HepG2 (cell line): ENCODE results near the gene CCDC57. TPM values are rescaled to one million over a fixed set of nuclear protein-coding genes. Genes with fewer than 3 reads are reported as not detected.
A peak's percentile ranks its signal among the peaks of the same experiment; 100 is the strongest.

Experiments used
- ARNTL ChIP-seq: sonication (generic); formaldehyde crosslinking; IDR thresholded peaks from 2 replicates; pipeline ENCODE4 v1.4.0; 2020; ENCODE audit warnings: mild to moderate bottlenecking, missing genetic modification reagents
- BORCS8-MEF2B ChIP-seq: sonication (generic); formaldehyde crosslinking; IDR thresholded peaks from 2 replicates; pipeline ENCODE4 v1.8.0; 2022; ENCODE audit warnings: mild to moderate bottlenecking, missing genetic modification reagents
- ESRRA ChIP-seq: sonication (generic); formaldehyde crosslinking; IDR thresholded peaks from 2 replicates; pipeline ENCODE4 v1.5.1; 2020; ENCODE audit warnings: mild to moderate bottlenecking, low read depth, missing genetic modification reagents
- HNRNPLL ChIP-seq: fragments of 200-400 bp; formaldehyde crosslinking; IDR thresholded peaks from 2 replicates; pipeline ENCODE4 v1.6.1; 2017; ENCODE audit warnings: mild to moderate bottlenecking, low read depth, low read length; ENCODE audit not compliant: poor library complexity, severe bottlenecking
- HOMEZ ChIP-seq: IDR thresholded peaks from 2 replicates; pipeline ENCODE4 v1.6.1; 2016; ENCODE audit warnings: low read depth
- JUN ChIP-seq: sonication (generic); formaldehyde crosslinking; IDR thresholded peaks from 2 replicates; pipeline ENCODE4 v1.4.0; 2020; ENCODE audit warnings: mild to moderate bottlenecking, missing genetic modification reagents
- KDM2A ChIP-seq: sonication (generic); formaldehyde crosslinking; IDR thresholded peaks from 2 replicates; pipeline ENCODE4 v1.4.0; 2020; ENCODE audit warnings: low read depth, missing genetic modification reagents, borderline replicate concordance
- MIER3 ChIP-seq: IDR thresholded peaks from 2 replicates; pipeline ENCODE4 v1.6.1; 2016; ENCODE audit warnings: missing compliant biosample characterization, borderline replicate concordance
- MTF1 ChIP-seq: sonication (generic); formaldehyde crosslinking; IDR thresholded peaks from 2 replicates; pipeline ENCODE4 v1.5.0; 2020; ENCODE audit warnings: missing genetic modification reagents
- NAIF1 ChIP-seq: sonication (generic); formaldehyde crosslinking; IDR thresholded peaks from 2 replicates; pipeline ENCODE4 v1.5.0; 2020; ENCODE audit warnings: mild to moderate bottlenecking, missing genetic modification reagents, borderline replicate concordance
- NCOA2 ChIP-seq: sonication (generic); formaldehyde crosslinking; IDR thresholded peaks from 2 replicates; pipeline ENCODE4 v1.8.0; 2022; ENCODE audit warnings: inconsistent platforms
- NPAS2 ChIP-seq: sonication (generic); formaldehyde crosslinking; IDR thresholded peaks from 2 replicates; pipeline ENCODE4 v1.8.0; 2022; ENCODE audit warnings: mild to moderate bottlenecking, missing genetic modification reagents, borderline replicate concordance
- PLRG1 ChIP-seq: fragments of 450-650 bp; conservative IDR thresholded peaks from 2 replicates; pipeline ENCODE4 v1.6.1; 2016
- RAD51 ChIP-seq: fragments of 450-650 bp; IDR thresholded peaks from 2 replicates; pipeline ENCODE4 v1.6.1; 2016; ENCODE audit warnings: borderline replicate concordance
- RBM22 ChIP-seq: fragments of 200-400 bp; formaldehyde crosslinking; optimal IDR thresholded peaks from 2 replicates; pipeline ENCODE3; 2017; ENCODE audit warnings: mild to moderate bottlenecking, low read length, moderate library complexity
- TARDBP ChIP-seq: sonication (generic); formaldehyde crosslinking; IDR thresholded peaks from 2 replicates; pipeline ENCODE4 v1.8.0; 2022; ENCODE audit warnings: mild to moderate bottlenecking, missing genetic modification reagents
- U2AF2 ChIP-seq: fragments of 200-400 bp; formaldehyde crosslinking; IDR thresholded peaks from 2 replicates; pipeline ENCODE4 v1.6.1; 2017; ENCODE audit warnings: low read depth, mild to moderate bottlenecking, low read length
- ZFP1 ChIP-seq: IDR thresholded peaks from 2 replicates; pipeline ENCODE4 v1.6.1; 2016
- ZFP36 ChIP-seq: fragments of 150-350 bp; IDR thresholded peaks from 2 replicates; pipeline ENCODE4 v1.6.1; 2018; ENCODE audit warnings: borderline replicate concordance, low read length, low read depth; ENCODE audit not compliant: partially characterized antibody
- ZKSCAN1 ChIP-seq: fragments of 150-350 bp; IDR thresholded peaks from 2 replicates; pipeline ENCODE4 v1.6.1; 2014; ENCODE audit warnings: low read length
- ZMYM4 ChIP-seq: sonication (generic); formaldehyde crosslinking; IDR thresholded peaks from 2 replicates; pipeline ENCODE4 v1.8.1; 2023; ENCODE audit warnings: mild to moderate bottlenecking, missing genetic modification reagents
- ZNF484 ChIP-seq: sonication (generic); formaldehyde crosslinking; IDR thresholded peaks from 2 replicates; pipeline ENCODE4 v1.5.1; 2020; ENCODE audit warnings: mild to moderate bottlenecking, low read depth, missing genetic modification reagents, borderline replicate concordance
- ZNF552 ChIP-seq: sonication (generic); formaldehyde crosslinking; IDR thresholded peaks from 2 replicates; pipeline ENCODE4 v1.9.0; 2022; ENCODE audit warnings: missing genetic modification reagents, mild to moderate bottlenecking, borderline replicate concordance
- ZNF572 ChIP-seq: sonication (generic); formaldehyde crosslinking; IDR thresholded peaks from 2 replicates; pipeline ENCODE4 v1.5.1; 2020; ENCODE audit warnings: mild to moderate bottlenecking, missing genetic modification reagents
- ZNF644 ChIP-seq: IDR thresholded peaks from 2 replicates; pipeline ENCODE4 v1.6.1; 2016; ENCODE audit warnings: low read depth
- ZNF776 ChIP-seq: sonication (generic); formaldehyde crosslinking; IDR thresholded peaks from 2 replicates; pipeline ENCODE4 v1.4.0; 2020; ENCODE audit warnings: mild to moderate bottlenecking, missing genetic modification reagents
- ZNF777 ChIP-seq: sonication (generic); formaldehyde crosslinking; IDR thresholded peaks from 2 replicates; pipeline ENCODE4 v1.4.0; 2020; ENCODE audit warnings: missing genetic modification reagents
- ZNF792 ChIP-seq: IDR thresholded peaks from 2 replicates; pipeline ENCODE4 v1.6.1; 2016
- polyA plus RNA-seq, 8 experiments: library from polyadenylated mRNA; depleted of rRNA in 3 of 8; stranded (reverse) in 7 of 8; unstranded in 1 of 8; fragments of >200 nt; fragmentation: Illumina TruSeq in 4 of 8; extraction: Trizol in 4 of 8; gene quantifications; 2 replicates each; pipeline versions ENCODE4 v1.2.1 to v1.2.3, GENCODE V29; 2011 to 2016; ENCODE audit warnings: low read depth in 4 of 8, missing spikeins in 1 of 8, mixed read lengths in 1 of 8; ENCODE audit not compliant: insufficient read depth in 1 of 8
- total RNA-seq, 5 experiments: library from RNA; depleted of rRNA; stranded (reverse); fragments of >200 nt; fragmentation: Illumina TruSeq; extraction: Trizol; gene quantifications; 2 replicates each; pipeline ENCODE4 v1.2.3, GENCODE V29; 2016; ENCODE audit warnings: low read depth in 1 of 5
- TF ChIP-seq, protein P1 (sequence below): sonication (generic); formaldehyde crosslinking; IDR thresholded peaks from 2 replicates; pipeline ENCODE4 v1.4.0; 2020; ENCODE audit warnings: missing genetic modification reagents
- TF ChIP-seq, protein P2 (sequence below): sonication (generic); formaldehyde crosslinking; IDR thresholded peaks from 2 replicates; pipeline ENCODE4 v1.8.0; 2022; ENCODE audit warnings: mild to moderate bottlenecking, missing genetic modification reagents, moderate library complexity

Gene CCDC57
- total and polyA plus RNA-seq, 2 of the 13 experiments (the other 11 are each of a cell fraction or from before 2014, with no cell fraction given), result 59.3 to 59.9 TPM

GRCh38 chr17:82076018-82076784, 136.4 kb downstream of the CCDC57 start (continued):
- TF ChIP-seq ZNF572 (CRISPR knock-in tag), result no peak
- TF ChIP-seq RBM22, result peak; percentile 96
- TF ChIP-seq ZKSCAN1, result no peak
- peak; percentile 39; the same call in 1 of the 2 replicates for TF ChIP-seq ESRRA (CRISPR knock-in tag)
- peak; percentile 51; the same call in 1 of the 2 replicates for TF ChIP-seq TARDBP (CRISPR knock-in tag)
- TF ChIP-seq KDM2A (CRISPR knock-in tag), result no peak; the same call in 1 of the 2 replicates
- TF ChIP-seq, protein P1, sequence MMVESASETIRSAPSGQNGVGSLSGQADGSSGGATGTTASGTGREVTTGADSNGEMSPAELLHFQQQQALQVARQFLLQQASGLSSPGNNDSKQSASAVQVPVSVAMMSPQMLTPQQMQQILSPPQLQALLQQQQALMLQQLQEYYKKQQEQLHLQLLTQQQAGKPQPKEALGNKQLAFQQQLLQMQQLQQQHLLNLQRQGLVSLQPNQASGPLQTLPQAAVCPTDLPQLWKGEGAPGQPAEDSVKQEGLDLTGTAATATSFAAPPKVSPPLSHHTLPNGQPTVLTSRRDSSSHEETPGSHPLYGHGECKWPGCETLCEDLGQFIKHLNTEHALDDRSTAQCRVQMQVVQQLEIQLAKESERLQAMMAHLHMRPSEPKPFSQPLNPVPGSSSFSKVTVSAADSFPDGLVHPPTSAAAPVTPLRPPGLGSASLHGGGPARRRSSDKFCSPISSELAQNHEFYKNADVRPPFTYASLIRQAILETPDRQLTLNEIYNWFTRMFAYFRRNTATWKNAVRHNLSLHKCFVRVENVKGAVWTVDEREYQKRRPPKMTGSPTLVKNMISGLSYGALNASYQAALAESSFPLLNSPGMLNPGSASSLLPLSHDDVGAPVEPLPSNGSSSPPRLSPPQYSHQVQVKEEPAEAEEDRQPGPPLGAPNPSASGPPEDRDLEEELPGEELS (CRISPR knock-in tag), result no peak
- TF ChIP-seq U2AF2, result no peak
- no peak for TF ChIP-seq ZNF644
- TF ChIP-seq ZNF484 (CRISPR knock-in tag), result no peak
- TF ChIP-seq ZNF777 (CRISPR knock-in tag), result 0 out of 2 replicates have a peak, but pooled peaks have one; percentile 26
- no peak for TF ChIP-seq NAIF1 (CRISPR knock-in tag)
- no peak for TF ChIP-seq HOMEZ (CRISPR knock-in tag)
- TF ChIP-seq HNRNPLL, result no peak
- TF ChIP-seq NCOA2, result no peak
- no peak for TF ChIP-seq JUN (CRISPR knock-in tag)
- TF ChIP-seq BORCS8-MEF2B (CRISPR knock-in tag), result peak; percentile 38; the same call in 1 of the 2 replicates
- TF ChIP-seq ZFP1 (CRISPR knock-in tag), result no peak
- no peak for TF ChIP-seq ZFP36
- TF ChIP-seq ARNTL (CRISPR knock-in tag), result no peak
- TF ChIP-seq MIER3 (CRISPR knock-in tag), result no peak
- TF ChIP-seq PLRG1, result no peak
- peak; percentile 67; the same call in 1 of the 2 replicates for TF ChIP-seq MTF1 (CRISPR knock-in tag)
- no peak for TF ChIP-seq RAD51
- no peak for TF ChIP-seq ZNF792 (CRISPR knock-in tag)
- TF ChIP-seq ZNF552 (CRISPR knock-in tag), result no peak
- no peak for TF ChIP-seq ZMYM4 (CRISPR knock-in tag)
- TF ChIP-seq ZNF776, result 0 out of 2 replicates have a peak, but pooled peaks have one; percentile 47
- TF ChIP-seq, protein P2, sequence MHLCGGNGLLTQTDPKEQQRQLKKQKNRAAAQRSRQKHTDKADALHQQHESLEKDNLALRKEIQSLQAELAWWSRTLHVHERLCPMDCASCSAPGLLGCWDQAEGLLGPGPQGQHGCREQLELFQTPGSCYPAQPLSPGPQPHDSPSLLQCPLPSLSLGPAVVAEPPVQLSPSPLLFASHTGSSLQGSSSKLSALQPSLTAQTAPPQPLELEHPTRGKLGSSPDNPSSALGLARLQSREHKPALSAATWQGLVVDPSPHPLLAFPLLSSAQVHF (CRISPR knock-in tag), result no peak
- TF ChIP-seq NPAS2 (CRISPR knock-in tag), result no peak
